ENCODE measurements around the gene EFNB2.

EFNB2 gene

GRCh38 chr13:106567474-106568298 lies 32.2 kb upstream of the EFNB2 start, which contains the start of gene ARGLU1:
TSS of gene ARGLU1 (minus strand) at chr13:106568137. CDS start at chr13:106567919, 218 bp downstream.
- TF ChIP-seq Cebpa-rat (IDR thresholded peaks at IDR 0.05), result no peak
- Histone ChIP-seq H3K27me3 (no peaks in the 10 kb centered on the region), H3K4me1 (peaks cover 52% of the 10 kb centered on the region), H3K4me2 (peak within 1 kb of the TSS; percentile 84), H3K36me3 (peaks cover 10% of the 10 kb centered on the region; the same call in 1 of the 2 replicates), H4K20me1 (peaks cover 49% of the 10 kb centered on the region), H3K9me3 (peaks cover 6% of the 10 kb centered on the region; the same call in 1 of the 2 replicates), H3K27ac (peak within 1 kb of the TSS; percentile 99), H3K9ac (peak within 1 kb of the TSS; percentile 99), H3K4me3 (peak within 1 kb of the TSS; percentile 97)

GRCh38 chr13:106566641-106567473 lies 31.4 kb upstream of the EFNB2 start:
- peaks cover 57% of the 10 kb centered on the region for H4K20me1 ChIP-seq
- H3K4me2 ChIP-seq, result peak overlapping the region; percentile 82
- H3K36me3 ChIP-seq, result peaks cover 10% of the 10 kb centered on the region; the same call in 1 of the 2 replicates
- H3K4me1 ChIP-seq, result peaks cover 61% of the 10 kb centered on the region
- H3K27me3 ChIP-seq, result no peaks in the 10 kb centered on the region
- H3K4me3 ChIP-seq, result peak overlapping the region; percentile 97
- peak overlapping the region; percentile 99 for H3K27ac ChIP-seq
- H3K9me3 ChIP-seq, result peaks cover 6% of the 10 kb centered on the region; the same call in 1 of the 2 replicates
- TF ChIP-seq Cebpa-rat (IDR thresholded peaks at IDR 0.05), result no peak
- peak overlapping the region; percentile 99 for H3K9ac ChIP-seq

- TF ChIP-seq Cebpa-rat (IDR thresholded peaks at IDR 0.05), result no peak
- Histone ChIP-seq H3K27ac (0 out of 2 replicates have a peak overlapping the region, but pooled peaks have one; percentile 99), H3K9ac (peak overlapping the region; percentile 99), H3K36me3 (peaks cover 14% of the 10 kb centered on the region; the same call in 1 of the 2 replicates), H3K4me2 (peak overlapping the region; percentile 82), H3K9me3 (peaks cover 1% of the 10 kb centered on the region; the same call in 1 of the 2 replicates), H3K4me1 (peaks cover 69% of the 10 kb centered on the region), H3K27me3 (no peaks in the 10 kb centered on the region), H4K20me1 (peaks cover 73% of the 10 kb centered on the region), H3K4me3 (peak overlapping the region; percentile 97)
These were observed 29.8 kb upstream of the EFNB2 start for GRCh38 chr13:106565127-106565775.

- H3K4me3 ChIP-seq, result no peak overlapping the region
- no peaks in the 10 kb centered on the region for H3K27me3 ChIP-seq
- no peak overlapping the region for H3K9ac ChIP-seq
- peaks cover 36% of the 10 kb centered on the region for H3K36me3 ChIP-seq
- H3K9me3 ChIP-seq, result no peaks in the 10 kb centered on the region
- H4K20me1 ChIP-seq, result peaks cover 99% of the 10 kb centered on the region
- TF ChIP-seq Cebpa-rat (IDR thresholded peaks at IDR 0.05), result no peak
- H3K4me1 ChIP-seq, result peaks cover 50% of the 10 kb centered on the region
- no peak overlapping the region for H3K27ac ChIP-seq
- peak overlapping the region; percentile 51 for H3K4me2 ChIP-seq
These were observed 26.8 kb upstream of the EFNB2 start for GRCh38 chr13:106562301-106562700.

GRCh38 chr13:106561551-106562170 lies 26.2 kb upstream of the EFNB2 start:
- Histone ChIP-seq H3K4me1 (peaks cover 50% of the 10 kb centered on the region), H3K27me3 (no peaks in the 10 kb centered on the region), H3K4me2 (peak overlapping the region; percentile 51), H3K9me3 (no peaks in the 10 kb centered on the region), H3K4me3 (no peak overlapping the region), H3K36me3 (peaks cover 42% of the 10 kb centered on the region), H3K9ac (no peak overlapping the region), H3K27ac (no peak overlapping the region), H4K20me1 (peaks cover 100% of the 10 kb centered on the region)
- TF ChIP-seq Cebpa-rat (IDR thresholded peaks at IDR 0.05), result no peak

GRCh38 chr13:106560821-106561220 lies 25.4 kb upstream of the EFNB2 start:
- H3K27me3 ChIP-seq, result no peaks in the 10 kb centered on the region
- peaks cover 100% of the 10 kb centered on the region for H4K20me1 ChIP-seq
- no peak for TF ChIP-seq Cebpa-rat (IDR thresholded peaks at IDR 0.05)
- no peak overlapping the region for H3K4me2 ChIP-seq
- no peak overlapping the region for H3K9ac ChIP-seq
- no peak overlapping the region for H3K4me3 ChIP-seq
- H3K27ac ChIP-seq, result no peak overlapping the region
- H3K9me3 ChIP-seq, result no peaks in the 10 kb centered on the region
- H3K4me1 ChIP-seq, result peaks cover 48% of the 10 kb centered on the region
- H3K36me3 ChIP-seq, result peaks cover 51% of the 10 kb centered on the region

GRCh38 chr13:106558527-106558926 lies 23.1 kb upstream of the EFNB2 start:
- Histone ChIP-seq H3K36me3 (peaks cover 69% of the 10 kb centered on the region), H3K27ac (no peak overlapping the region)

GRCh38 chr13:106555631-106556328 lies 20.3 kb upstream of the EFNB2 start:
- peaks cover 84% of the 10 kb centered on the region for H3K36me3 ChIP-seq

More at GRCh38 chr13:106558527-106558926, 23.1 kb upstream of the EFNB2 start:
- Histone ChIP-seq H3K4me3 (no peak overlapping the region), H3K9ac (no peak overlapping the region), H4K20me1 (peaks cover 100% of the 10 kb centered on the region), H3K9me3 (no peaks in the 10 kb centered on the region), H3K4me1 (peaks cover 25% of the 10 kb centered on the region), H3K4me2 (no peak overlapping the region), H3K27me3 (no peaks in the 10 kb centered on the region)
- TF ChIP-seq Cebpa-rat (IDR thresholded peaks at IDR 0.05), result no peak

More at GRCh38 chr13:106555631-106556328, 20.3 kb upstream of the EFNB2 start:
- H4K20me1 ChIP-seq, result peaks cover 100% of the 10 kb centered on the region
- TF ChIP-seq Cebpa-rat (IDR thresholded peaks at IDR 0.05), result no peak
- no peak overlapping the region for H3K4me3 ChIP-seq
- no peaks in the 10 kb centered on the region for H3K9me3 ChIP-seq
- H3K27ac ChIP-seq, result no peak overlapping the region
- no peaks in the 10 kb centered on the region for H3K27me3 ChIP-seq
- no peaks in the 10 kb centered on the region for H3K4me1 ChIP-seq
- no peak overlapping the region for H3K4me2 ChIP-seq
- H3K9ac ChIP-seq, result no peak overlapping the region

Measured in BLaER1 (cell line).